Lower lobe of right lung (tissue), 2 donors: ENCODE results near the gene PPP1R7. TPM values are rescaled to one million over a fixed set of nuclear protein-coding genes. Genes with fewer than 3 reads are reported as not detected.

Experiments used
- ATAC-seq, 2 donors: fragments of 200-7000 bp; cut with Tn5 transposase; one replicate each; pipeline ENCODE4 v1.9.1; 2020 to 2022; ENCODE audit warnings: mild to moderate bottlenecking in 2 of 2, moderate library complexity in 2 of 2
- DNase-seq: peaks from one replicate; pipeline ENCODE4 v3.0.0-alpha.2; 2020
- H3K27ac ChIP-seq: fragments of 200-600 bp; one replicate; pipeline ENCODE4 v1.8.0; 2022
- H3K27me3 ChIP-seq: fragments of 200-600 bp; one replicate; pipeline ENCODE4 v1.8.0; 2022; ENCODE audit warnings: low read depth
- H3K36me3 ChIP-seq: fragments of 200-600 bp; one replicate; pipeline ENCODE4 v1.8.0; 2022; ENCODE audit warnings: mild to moderate bottlenecking
- H3K4me1 ChIP-seq: fragments of 200-600 bp; one replicate; pipeline ENCODE4 v1.8.0; 2022
- H3K4me3 ChIP-seq: fragments of 200-600 bp; one replicate; pipeline ENCODE4 v1.8.0; 2022; ENCODE audit warnings: mild to moderate bottlenecking
- H3K9me3 ChIP-seq: fragments of 200-600 bp; one replicate; pipeline ENCODE4 v1.8.0; 2022
- intact Hi-C: fragments of 100-400 bp; cut with DNase I; formaldehyde crosslinking; loops from one replicate; pipeline ENCODE4 v1.11.0; 2022
- total RNA-seq: library from RNA; stranded (reverse); fragmentation: NEBNext Ultra II Directional; extraction: Animal tissue kit (Norgen Biotek cat#: 25700); gene quantifications from one replicate; pipeline ENCODE4 v1.2.1, GENCODE V29; 2021
- TF ChIP-seq, protein P1 (sequence below): fragments of 200-600 bp; IDR thresholded peaks from one replicate; pipeline ENCODE4 v1.8.0; 2022; ENCODE audit warnings: antibody characterized with exemption, mild to moderate bottlenecking
- donor health status: DM: no; HTN: yes; CAD: no; lungs with severe emphysema.

PPP1R7 gene
- total RNA-seq, 1 donor from 2014 or later, result 58.9 TPM

DNA sequence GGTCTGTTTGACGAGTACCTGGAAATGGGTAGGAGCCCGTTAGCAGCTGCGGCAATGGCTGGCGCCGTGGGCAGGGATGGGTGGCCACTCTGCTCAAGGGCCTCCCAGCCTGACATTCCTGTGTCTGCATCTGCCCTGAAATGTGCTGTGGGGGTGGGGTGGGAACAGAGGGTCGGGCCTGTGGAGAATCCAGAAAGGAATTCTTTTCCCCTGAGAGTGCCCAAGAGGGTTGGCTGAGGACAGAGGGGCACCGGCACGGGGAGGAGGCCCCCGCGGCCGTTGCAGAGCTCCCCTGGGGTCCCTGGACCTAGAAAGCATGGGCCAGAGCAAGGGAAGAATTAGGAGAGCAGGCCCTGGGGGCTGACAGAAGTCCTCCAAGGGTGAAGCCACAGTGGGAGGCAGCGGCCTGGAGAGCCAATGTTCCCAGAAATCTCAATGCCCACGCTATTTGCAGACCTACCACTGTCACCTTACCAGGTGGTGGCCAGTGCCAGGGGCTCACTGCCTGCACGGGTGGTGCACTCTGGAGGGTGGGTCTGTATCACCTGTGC, 66.0 kb downstream of the PPP1R7 start:
- H3K4me1 ChIP-seq, result peaks cover 12% of the 10 kb centered on the region
- no peaks in the 10 kb centered on the region for H3K9me3 ChIP-seq
- DNase-seq, result no peak
- H3K36me3 ChIP-seq, result no peaks in the 10 kb centered on the region
- no peak overlapping the region for H3K4me3 ChIP-seq
- no peak overlapping the region for H3K27ac ChIP-seq
- TF ChIP-seq, protein P1, sequence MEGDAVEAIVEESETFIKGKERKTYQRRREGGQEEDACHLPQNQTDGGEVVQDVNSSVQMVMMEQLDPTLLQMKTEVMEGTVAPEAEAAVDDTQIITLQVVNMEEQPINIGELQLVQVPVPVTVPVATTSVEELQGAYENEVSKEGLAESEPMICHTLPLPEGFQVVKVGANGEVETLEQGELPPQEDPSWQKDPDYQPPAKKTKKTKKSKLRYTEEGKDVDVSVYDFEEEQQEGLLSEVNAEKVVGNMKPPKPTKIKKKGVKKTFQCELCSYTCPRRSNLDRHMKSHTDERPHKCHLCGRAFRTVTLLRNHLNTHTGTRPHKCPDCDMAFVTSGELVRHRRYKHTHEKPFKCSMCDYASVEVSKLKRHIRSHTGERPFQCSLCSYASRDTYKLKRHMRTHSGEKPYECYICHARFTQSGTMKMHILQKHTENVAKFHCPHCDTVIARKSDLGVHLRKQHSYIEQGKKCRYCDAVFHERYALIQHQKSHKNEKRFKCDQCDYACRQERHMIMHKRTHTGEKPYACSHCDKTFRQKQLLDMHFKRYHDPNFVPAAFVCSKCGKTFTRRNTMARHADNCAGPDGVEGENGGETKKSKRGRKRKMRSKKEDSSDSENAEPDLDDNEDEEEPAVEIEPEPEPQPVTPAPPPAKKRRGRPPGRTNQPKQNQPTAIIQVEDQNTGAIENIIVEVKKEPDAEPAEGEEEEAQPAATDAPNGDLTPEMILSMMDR, result no peak
- ATAC-seq, result no peak
- intact Hi-C loops, result no loop called here
- H3K27me3 ChIP-seq, result no peaks in the 10 kb centered on the region

DNA sequence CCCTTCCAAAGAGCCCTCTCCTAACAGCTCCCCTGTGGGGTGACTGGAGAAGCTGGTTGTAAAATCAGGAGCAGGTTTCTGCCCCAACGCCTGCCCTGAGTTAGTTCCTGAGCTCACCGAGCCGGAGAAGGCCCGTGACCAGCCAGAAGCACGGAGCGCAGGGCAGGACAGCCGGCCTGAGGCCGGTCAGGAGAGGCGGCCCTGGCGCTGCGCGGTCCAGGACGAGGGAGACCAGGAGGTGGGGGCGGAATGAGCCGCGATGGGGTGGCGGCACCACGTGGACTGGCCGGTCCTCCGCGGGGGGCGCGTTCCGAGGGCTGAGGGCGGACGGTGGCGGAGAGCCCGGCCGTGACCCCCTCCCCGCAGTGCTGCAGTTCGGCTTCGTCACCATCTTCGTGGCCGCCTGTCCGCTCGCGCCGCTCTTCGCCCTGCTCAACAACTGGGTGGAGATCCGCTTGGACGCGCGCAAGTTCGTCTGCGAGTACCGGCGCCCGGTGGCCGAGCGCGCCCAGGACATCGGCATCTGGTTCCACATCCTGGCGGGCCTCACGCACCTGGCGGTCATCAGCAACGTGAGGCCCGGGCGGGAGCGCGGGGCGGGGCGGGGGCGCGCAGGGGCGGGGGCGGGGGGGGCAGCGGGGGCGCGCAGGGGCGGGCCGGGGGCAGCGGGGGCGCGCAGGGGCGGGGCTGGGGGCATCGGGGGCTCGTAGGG, 67.2 kb downstream of the PPP1R7 start:
- no peaks in the 10 kb centered on the region for H3K36me3 ChIP-seq
- peak overlapping the region; percentile 82 for H3K27ac ChIP-seq
- intact Hi-C loops, result no loop called here
- peak; percentile 81 to 83 for ATAC-seq
- peak; percentile 83 for DNase-seq
- H3K27me3 ChIP-seq, result no peaks in the 10 kb centered on the region
- TF ChIP-seq, protein P1, result no peak
- no peaks in the 10 kb centered on the region for H3K9me3 ChIP-seq
- peak overlapping the region; percentile 53 for H3K4me3 ChIP-seq
- peaks cover 12% of the 10 kb centered on the region for H3K4me1 ChIP-seq

DNA sequence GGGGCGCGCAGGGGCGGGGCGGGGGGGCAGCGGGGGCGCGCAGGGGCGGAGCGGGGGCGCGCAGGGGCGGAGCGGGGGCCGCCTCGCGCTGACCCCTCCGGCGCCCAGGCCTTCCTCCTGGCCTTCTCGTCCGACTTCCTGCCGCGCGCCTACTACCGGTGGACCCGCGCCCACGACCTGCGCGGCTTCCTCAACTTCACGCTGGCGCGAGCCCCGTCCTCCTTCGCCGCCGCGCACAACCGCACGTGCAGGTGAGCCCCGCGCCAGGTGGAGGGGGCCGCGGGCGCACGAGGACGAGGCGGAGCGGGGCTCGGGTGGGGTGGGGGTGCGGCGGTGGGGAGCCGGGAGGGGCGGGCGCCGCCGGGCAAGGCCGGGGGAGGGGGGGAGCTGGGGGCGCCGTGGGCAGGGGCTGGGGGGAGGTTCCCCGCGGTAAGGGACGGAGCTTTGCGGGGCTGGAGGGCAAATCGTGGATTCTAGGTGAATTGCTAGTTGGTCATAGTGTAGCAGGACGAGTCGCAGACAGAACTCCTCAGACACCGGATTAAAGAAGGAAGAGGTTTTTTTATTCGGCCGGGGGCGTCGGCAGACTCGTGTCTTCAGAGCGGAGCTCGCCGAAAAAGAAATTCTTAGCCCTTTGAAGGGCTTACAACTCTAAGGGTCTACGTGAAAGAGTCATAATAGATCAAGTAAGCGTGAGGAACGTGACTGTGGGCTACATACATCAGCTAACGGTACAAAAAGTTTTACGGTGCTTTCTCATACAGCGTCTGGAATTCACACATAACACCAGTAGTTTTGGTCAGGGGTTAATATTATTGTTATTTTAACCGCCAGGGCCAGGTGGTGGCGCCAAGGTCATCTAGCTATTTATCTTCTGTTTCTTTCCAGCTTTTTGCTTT, 68.1 kb downstream of the PPP1R7 start:
- Histone ChIP-seq H3K36me3 (no peaks in the 10 kb centered on the region), H3K27me3 (no peaks in the 10 kb centered on the region), H3K4me3 (peak overlapping the region; percentile 61), H3K27ac (peak overlapping the region; percentile 46), H3K4me1 (peaks cover 12% of the 10 kb centered on the region), H3K9me3 (no peaks in the 10 kb centered on the region)
- DNase-seq, result peak; percentile 80
- TF ChIP-seq, protein P1, result peak; percentile 11
- peak; percentile 39 to 48 for ATAC-seq
- intact Hi-C loops, result no loop called here

DNA sequence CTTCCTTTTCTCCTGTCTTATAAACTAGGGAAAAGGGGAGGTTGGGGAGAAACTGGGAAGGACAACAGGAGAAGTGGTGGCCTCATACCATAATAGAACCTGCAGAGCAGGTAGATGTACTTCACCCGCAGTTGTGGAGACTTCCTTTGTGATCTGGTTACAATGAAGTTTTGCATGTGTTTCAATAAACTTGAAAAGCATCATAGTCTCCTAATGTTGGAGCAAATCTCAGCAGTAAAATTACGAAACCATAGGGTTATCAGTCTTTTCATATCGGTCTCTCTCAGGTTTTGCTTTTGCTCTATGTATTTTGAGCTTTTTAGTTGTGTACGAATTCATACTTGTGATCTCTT, 68.7 kb downstream of the PPP1R7 start:
- Histone ChIP-seq H3K36me3 (no peaks in the 10 kb centered on the region), H3K9me3 (no peaks in the 10 kb centered on the region), H3K27me3 (no peaks in the 10 kb centered on the region), H3K4me3 (peak overlapping the region; percentile 61), H3K27ac (no peak overlapping the region), H3K4me1 (peaks cover 12% of the 10 kb centered on the region)
- intact Hi-C loops, result no loop called here
- TF ChIP-seq, protein P1, result no peak
- no peak for DNase-seq
- no peak for ATAC-seq

DNA sequence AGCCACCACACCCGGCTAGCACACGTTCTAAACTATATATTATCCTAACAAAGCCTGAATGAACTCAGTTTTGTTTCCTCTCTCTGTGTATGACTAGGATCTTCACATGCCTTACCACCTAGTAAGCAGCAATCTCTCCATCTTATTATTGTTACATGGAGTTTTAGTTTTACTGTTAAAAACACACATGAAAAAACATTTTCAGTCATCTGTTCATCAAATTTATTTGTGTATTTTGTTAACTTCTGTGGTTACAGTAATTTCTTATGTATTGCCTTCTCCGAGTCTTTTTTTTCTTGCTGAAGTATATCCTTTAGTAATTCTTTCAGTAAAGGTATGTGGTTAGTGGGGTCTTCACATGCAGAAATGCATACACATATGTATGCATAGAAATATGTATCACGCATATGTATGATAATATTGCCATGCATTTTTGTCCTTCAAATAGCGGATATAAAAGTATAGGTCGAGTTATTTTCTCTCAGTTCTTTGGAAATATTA, 69.6 kb downstream of the PPP1R7 start:
- H3K4me3 ChIP-seq, result no peak overlapping the region
- TF ChIP-seq, protein P1, result no peak
- H3K27me3 ChIP-seq, result no peaks in the 10 kb centered on the region
- peaks cover 12% of the 10 kb centered on the region for H3K4me1 ChIP-seq
- DNase-seq (no peak), ATAC-seq (no peak)
- intact Hi-C loops, result no loop called here
- H3K9me3 ChIP-seq, result no peaks in the 10 kb centered on the region
- H3K27ac ChIP-seq, result no peak overlapping the region
- H3K36me3 ChIP-seq, result peaks cover under 1% of the 10 kb centered on the region
